H9 (cell line): ENCODE measurements around the gene KISS1. TPM values are rescaled to one million over a fixed set of nuclear protein-coding genes. Genes with fewer than 3 reads are reported as not detected.

Source experiments
- DNase-seq: peaks from one replicate; pipeline ENCODE4 v3.0.0-alpha.2; 2017
- H2AFZ ChIP-seq: one replicate; pipeline ENCODE4 v1.6.1; 2013; ENCODE audit warnings: mild to moderate bottlenecking, low read length, control low read depth, moderate library complexity
- H2AK5ac ChIP-seq: 2 replicates; pipeline ENCODE4 v1.6.1; 2013; ENCODE audit warnings: low read length, control low read depth, mixed read lengths; ENCODE audit not compliant: insufficient read length
- H2BK120ac ChIP-seq: one replicate; pipeline ENCODE4 v1.6.1; 2013; ENCODE audit warnings: low read depth, mild to moderate bottlenecking, low read length, control low read depth, inconsistent platforms; ENCODE audit not compliant: poor library complexity, severe bottlenecking
- H2BK12ac ChIP-seq: 2 replicates; pipeline ENCODE4 v1.6.1; 2013; ENCODE audit warnings: low read length, control low read depth, mixed read lengths, low read depth; ENCODE audit not compliant: insufficient read length
- H2BK15ac ChIP-seq: 2 replicates; pipeline ENCODE4 v1.6.1; 2013; ENCODE audit warnings: low read depth, low read length, control low read depth
- H2BK20ac ChIP-seq: one replicate; pipeline ENCODE4 v1.6.1; 2013; ENCODE audit warnings: low read depth, mild to moderate bottlenecking, low read length, control low read depth, inconsistent platforms; ENCODE audit not compliant: poor library complexity, severe bottlenecking
- H2BK5ac ChIP-seq: 2 replicates; pipeline ENCODE4 v1.6.1; 2013; ENCODE audit warnings: low read length, control low read depth, mixed read lengths; ENCODE audit not compliant: insufficient read length
- H3K14ac ChIP-seq: 2 replicates; pipeline ENCODE4 v1.6.1; 2013; ENCODE audit warnings: low read length, control low read depth; ENCODE audit not compliant: insufficient read depth
- H3K18ac ChIP-seq: 2 replicates; pipeline ENCODE4 v1.6.1; 2013; ENCODE audit warnings: low read depth, mild to moderate bottlenecking, mixed read lengths, low read length, control low read depth; ENCODE audit not compliant: insufficient read length
- H3K23ac ChIP-seq: 2 replicates; pipeline ENCODE4 v1.6.1; 2013; ENCODE audit warnings: low read length, control low read depth, mixed read lengths, low read depth; ENCODE audit not compliant: insufficient read length
- H3K23me2 ChIP-seq: 2 replicates; pipeline ENCODE4 v1.6.1; 2013; ENCODE audit warnings: low read depth, mild to moderate bottlenecking, mixed read lengths, low read length, control low read depth; ENCODE audit not compliant: insufficient read length, poor library complexity, severe bottlenecking
- H3K27ac ChIP-seq: 2 replicates; pipeline ENCODE4 v1.5.1; 2013; ENCODE audit warnings: low read length, control low read depth, mixed read lengths, low read depth; ENCODE audit not compliant: insufficient read length
- H3K27me3 ChIP-seq: 2 replicates; pipeline ENCODE4 v1.6.1; 2013; ENCODE audit warnings: low read length, control low read depth, inconsistent platforms; ENCODE audit not compliant: insufficient read depth
- H3K4ac ChIP-seq: 2 replicates; pipeline ENCODE4 v1.6.1; 2013; ENCODE audit warnings: low read depth, mild to moderate bottlenecking, control low read depth, inconsistent platforms, low read length, moderate library complexity
- H3K4me1 ChIP-seq: 2 replicates; pipeline ENCODE4 v1.6.1; 2013; ENCODE audit warnings: low read length, control low read depth, inconsistent platforms; ENCODE audit not compliant: insufficient read depth
- H3K4me2 ChIP-seq: 2 replicates; pipeline ENCODE4 v1.6.1; 2013; ENCODE audit warnings: low read length, control low read depth, mixed read lengths; ENCODE audit not compliant: insufficient read length, insufficient read depth
- H3K56ac ChIP-seq: 2 replicates; pipeline ENCODE4 v1.6.1; 2013; ENCODE audit warnings: low read depth, mild to moderate bottlenecking, mixed read lengths, low read length, control low read depth; ENCODE audit not compliant: insufficient read length
- H3K79me1 ChIP-seq: 2 replicates; pipeline ENCODE4 v1.6.1; 2013; ENCODE audit warnings: low read depth, mild to moderate bottlenecking, moderate library complexity, low read length, control low read depth, inconsistent platforms; ENCODE audit not compliant: insufficient read depth, poor library complexity, severe bottlenecking
- H3K79me2 ChIP-seq: 2 replicates; pipeline ENCODE4 v1.6.1; 2013; ENCODE audit warnings: low read length, control low read depth, inconsistent platforms; ENCODE audit not compliant: insufficient read depth
- H3K9ac ChIP-seq: 2 replicates; pipeline ENCODE4 v1.6.1; 2013; ENCODE audit warnings: low read length, control low read depth, mixed read lengths; ENCODE audit not compliant: insufficient read length; ENCODE audit errors: extremely low read depth
- H3K9me3 ChIP-seq: one replicate; pipeline ENCODE4 v1.6.1; 2013; ENCODE audit warnings: low read depth, low read length, inconsistent platforms; ENCODE audit not compliant: control insufficient read depth
- H3T11ph ChIP-seq: one replicate; pipeline ENCODE4 v1.6.1; 2013; ENCODE audit warnings: mild to moderate bottlenecking, low read length, control low read depth, inconsistent platforms
- H4K20me1 ChIP-seq: one replicate; pipeline ENCODE4 v1.6.1; 2013; ENCODE audit not compliant: control insufficient read depth, insufficient read length, insufficient read depth
- H4K5ac ChIP-seq: 2 replicates; pipeline ENCODE4 v1.6.1; 2013; ENCODE audit warnings: low read depth, mild to moderate bottlenecking, mixed read lengths, low read length, control low read depth; ENCODE audit not compliant: insufficient read length
- H4K8ac ChIP-seq: replicated peaks from 2 replicates; pipeline ENCODE4 v1.6.1; 2013; ENCODE audit warnings: low read length, control low read depth, mixed read lengths, low read depth; ENCODE audit not compliant: insufficient read length
- H4K91ac ChIP-seq: 2 replicates; pipeline ENCODE4 v1.6.1; 2013; ENCODE audit warnings: low read depth, mild to moderate bottlenecking, moderate library complexity, mixed read lengths, low read length, control low read depth; ENCODE audit not compliant: insufficient read length
- H3K27ac Mint-ChIP-seq, 3 experiments: 2 replicates in 2 of 3; 3 replicates in 1 of 3; pipeline ENCODE4 v1.8.0; 2020 to 2021; ENCODE audit warnings: mixed read lengths in 3 of 3, mild to moderate bottlenecking in 1 of 3, moderate library complexity in 1 of 3
- H3K27me3 Mint-ChIP-seq: 2 replicates; pipeline ENCODE4 v1.8.0; 2021; ENCODE audit warnings: low read depth, mild to moderate bottlenecking, moderate library complexity, mixed read lengths
- H3K36me3 Mint-ChIP-seq, 3 experiments: 2 replicates in 2 of 3; 3 replicates in 1 of 3; pipeline ENCODE4 v1.8.0; 2020 to 2021; ENCODE audit warnings: low read depth in 3 of 3, mixed read lengths in 3 of 3; ENCODE audit not compliant: insufficient read depth in 1 of 3
- H3K4me1 Mint-ChIP-seq, 2 experiments: 2 replicates each; pipeline ENCODE4 v1.8.0; 2020; ENCODE audit warnings: mixed read lengths in 2 of 2
- H3K4me3 Mint-ChIP-seq, 2 experiments: 2 replicates in 1 of 2; 3 replicates in 1 of 2; pipeline ENCODE4 v1.8.0; 2020 to 2021; ENCODE audit warnings: mild to moderate bottlenecking in 2 of 2, mixed read lengths in 2 of 2, moderate library complexity in 1 of 2
- H3K9me3 Mint-ChIP-seq, 2 experiments: 2 replicates in 1 of 2; 3 replicates in 1 of 2; pipeline ENCODE4 v1.8.0; 2020; ENCODE audit warnings: mild to moderate bottlenecking in 2 of 2, mixed read lengths in 2 of 2, moderate library complexity in 1 of 2
- WGBS: extraction: QIAGEN DNeasy Blood & Tissue Kit; methylation state at CpG from one replicate; pipeline ENCODE4 v1.1.7; 2013; ENCODE audit warnings: missing lambda C conversion rate, low lambda C conversion rate, mixed read lengths; ENCODE audit not compliant: insufficient read length; ENCODE audit errors: extremely low coverage; 5-methylcytosine and 5-hydroxymethylcytosine counted together
- total RNA-seq: library from RNA; stranded (reverse); gene quantifications from 2 replicates; pipeline ENCODE4 v1.2.1, GENCODE V29; 2021
- TF ChIP-seq, protein P1 (sequence below): fragments of 200-600 bp; sonication (generic); conservative IDR thresholded peaks from 3 replicates; pipeline ENCODE4 v1.8.0; 2021; ENCODE audit warnings: antibody characterized with exemption, mild to moderate bottlenecking

The KISS1 gene
- total RNA-seq, 1 experiment from 2014 or later, result 0.68 TPM

- H4K8ac ChIP-seq, result no peak overlapping the region
- H3K56ac ChIP-seq, result no peak overlapping the region
- H2BK120ac ChIP-seq, result no peak overlapping the region
- H2BK20ac ChIP-seq, result no peak overlapping the region
- TF ChIP-seq, protein P1, sequence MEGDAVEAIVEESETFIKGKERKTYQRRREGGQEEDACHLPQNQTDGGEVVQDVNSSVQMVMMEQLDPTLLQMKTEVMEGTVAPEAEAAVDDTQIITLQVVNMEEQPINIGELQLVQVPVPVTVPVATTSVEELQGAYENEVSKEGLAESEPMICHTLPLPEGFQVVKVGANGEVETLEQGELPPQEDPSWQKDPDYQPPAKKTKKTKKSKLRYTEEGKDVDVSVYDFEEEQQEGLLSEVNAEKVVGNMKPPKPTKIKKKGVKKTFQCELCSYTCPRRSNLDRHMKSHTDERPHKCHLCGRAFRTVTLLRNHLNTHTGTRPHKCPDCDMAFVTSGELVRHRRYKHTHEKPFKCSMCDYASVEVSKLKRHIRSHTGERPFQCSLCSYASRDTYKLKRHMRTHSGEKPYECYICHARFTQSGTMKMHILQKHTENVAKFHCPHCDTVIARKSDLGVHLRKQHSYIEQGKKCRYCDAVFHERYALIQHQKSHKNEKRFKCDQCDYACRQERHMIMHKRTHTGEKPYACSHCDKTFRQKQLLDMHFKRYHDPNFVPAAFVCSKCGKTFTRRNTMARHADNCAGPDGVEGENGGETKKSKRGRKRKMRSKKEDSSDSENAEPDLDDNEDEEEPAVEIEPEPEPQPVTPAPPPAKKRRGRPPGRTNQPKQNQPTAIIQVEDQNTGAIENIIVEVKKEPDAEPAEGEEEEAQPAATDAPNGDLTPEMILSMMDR, result no peak
- H3K4me3 Mint-ChIP-seq, result no peak overlapping the region
- H3K18ac ChIP-seq, result no peak overlapping the region
- no peak for DNase-seq
- no peak overlapping the region for H4K91ac ChIP-seq
- H2BK12ac ChIP-seq, result no peak overlapping the region
- no peak overlapping the region for H3K4me2 ChIP-seq
- no peaks in the 10 kb centered on the region for H3K79me2 ChIP-seq
- H2BK5ac ChIP-seq, result no peak overlapping the region
- no peaks in the 10 kb centered on the region; a peak in 1 of 7 replicates for H3K36me3 Mint-ChIP-seq
- H3K4me1 ChIP-seq, result no peaks in the 10 kb centered on the region
- H3K4me1 Mint-ChIP-seq, result peaks cover 3 to 19% of the 10 kb centered on the region in 2 experiments; a peak in 1 of 4 replicates
- no peak overlapping the region for H2BK15ac ChIP-seq
- H3T11ph ChIP-seq, result no peak overlapping the region
- no peak overlapping the region for H2AK5ac ChIP-seq
- no peaks in the 10 kb centered on the region for H3K9me3 ChIP-seq
- no peak overlapping the region for H3K23ac ChIP-seq
- no peak overlapping the region for H3K9ac ChIP-seq
- H4K20me1 ChIP-seq, result no peaks in the 10 kb centered on the region
- no peaks in the 10 kb centered on the region; the same call in 1 of the 2 replicates for H3K27me3 Mint-ChIP-seq
- H3K9me3 Mint-ChIP-seq, result no peaks in the 10 kb centered on the region
- H4K5ac ChIP-seq, result no peak overlapping the region
- no peaks in the 10 kb centered on the region for H3K23me2 ChIP-seq
- H3K79me1 ChIP-seq, result no peaks in the 10 kb centered on the region
- peak overlapping the region in 1 of 3 experiments; percentile 11; a peak in 1 of 7 replicates for H3K27ac Mint-ChIP-seq
- H2AFZ ChIP-seq, result no peak overlapping the region
- no peak overlapping the region for H3K14ac ChIP-seq
- H3K4ac ChIP-seq, result no peak overlapping the region
- WGBS, result no CpG with 5 or more reads among the region's 17 CpGs
- H3K27me3 ChIP-seq, result no peaks in the 10 kb centered on the region
- H3K27ac ChIP-seq, result no peak overlapping the region
Measured at GRCh38 chr1:204223129-204223860, 27.0 kb upstream of the KISS1 start.
